Stimulated activated naive CD8-positive, alpha-beta T cell treated with anti-CD3 and anti-CD28 coated beads, Interleukin-15, Interleukin-2, amounts not matched to agents 100 ng/mL and 50 ng/mL, for 24 hours (primary cell): ENCODE measurements around the gene A4GALT.

Experiments
- H3K27ac Mint-ChIP-seq: one replicate; pipeline ENCODE4 v1.8.0; 2021; ENCODE audit warnings: mild to moderate bottlenecking, mixed read lengths
- H3K27me3 Mint-ChIP-seq: one replicate; pipeline ENCODE4 v1.8.0; 2021; ENCODE audit warnings: mixed read lengths
- H3K36me3 Mint-ChIP-seq: one replicate; pipeline ENCODE4 v1.8.0; 2021; ENCODE audit warnings: low read depth, mixed read lengths
- H3K4me1 Mint-ChIP-seq: one replicate; pipeline ENCODE4 v1.8.0; 2021; ENCODE audit warnings: low read depth, mixed read lengths
- H3K4me3 Mint-ChIP-seq: one replicate; pipeline ENCODE4 v1.8.0; 2021; ENCODE audit warnings: mild to moderate bottlenecking, mixed read lengths
- H3K9me3 Mint-ChIP-seq: one replicate; pipeline ENCODE4 v1.8.0; 2021; ENCODE audit warnings: mixed read lengths

A4GALT gene

GRCh38 chr22:42664976-42665831 is 55.5 kb downstream of the A4GALT start:
- Mint-ChIP-seq H3K4me1 (peaks cover 4% of the 10 kb centered on the region), H3K36me3 (no peaks in the 10 kb centered on the region), H3K27ac (peak overlapping the region; percentile 51), H3K4me3 (no peak overlapping the region), H3K9me3 (no peaks in the 10 kb centered on the region), H3K27me3 (peaks cover 5% of the 10 kb centered on the region)

GRCh38 chr22:42661985-42662831 is 58.5 kb downstream of the A4GALT start:
- H3K9me3 Mint-ChIP-seq: no peaks in the 10 kb centered on the region
- H3K27me3 Mint-ChIP-seq: peaks cover 5% of the 10 kb centered on the region
- H3K4me3 Mint-ChIP-seq: peak overlapping the region; percentile 57
- peaks cover 9% of the 10 kb centered on the region for H3K4me1 Mint-ChIP-seq
- no peaks in the 10 kb centered on the region for H3K36me3 Mint-ChIP-seq
- no peak overlapping the region for H3K27ac Mint-ChIP-seq

- no peak overlapping the region for H3K4me3 Mint-ChIP-seq
- no peaks in the 10 kb centered on the region for H3K27me3 Mint-ChIP-seq
- no peak overlapping the region for H3K27ac Mint-ChIP-seq
- no peaks in the 10 kb centered on the region for H3K9me3 Mint-ChIP-seq
- no peaks in the 10 kb centered on the region for H3K36me3 Mint-ChIP-seq
- peaks cover 5% of the 10 kb centered on the region for H3K4me1 Mint-ChIP-seq
Measured at GRCh38 chr22:42656578-42656977, 64.1 kb downstream of the A4GALT start.

- H3K27ac Mint-ChIP-seq: no peak overlapping the region
Measured at GRCh38 chr22:42655693-42656092, 65.0 kb downstream of the A4GALT start.

DNA sequence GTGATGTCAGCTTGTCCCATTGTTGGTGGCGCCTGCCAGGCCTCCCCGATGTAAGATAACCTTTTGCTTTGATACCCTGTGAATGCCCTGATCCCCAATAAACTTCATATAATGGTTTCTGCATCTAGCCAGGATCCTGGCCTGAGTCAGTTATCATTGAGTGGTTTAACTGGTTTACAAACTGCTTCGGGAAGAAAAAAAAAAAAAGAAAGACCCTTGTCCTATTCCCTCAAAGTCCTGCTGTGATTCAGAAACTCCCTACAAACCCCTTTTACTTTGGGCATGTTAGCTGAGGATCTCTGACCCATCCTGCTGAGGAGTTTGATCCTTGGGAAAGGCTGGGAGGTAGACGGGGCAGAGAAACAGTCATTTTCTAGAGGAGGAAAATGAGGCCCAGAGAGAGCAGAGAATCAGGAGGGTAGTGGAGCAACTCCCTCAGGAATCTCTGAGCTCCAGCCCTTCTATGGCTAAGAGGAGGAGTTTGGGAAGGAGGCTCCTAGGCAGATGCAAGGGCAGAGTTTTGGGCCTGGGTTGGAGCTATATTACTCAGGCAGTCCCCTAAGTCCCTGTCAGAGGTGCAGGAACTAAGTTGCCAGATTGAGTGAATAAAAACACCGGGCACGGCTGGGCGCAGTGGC is 66.1 kb downstream of the A4GALT start:
- Mint-ChIP-seq H3K9me3 (no peaks in the 10 kb centered on the region), H3K27me3 (no peaks in the 10 kb centered on the region), H3K4me1 (peaks cover 5% of the 10 kb centered on the region), H3K36me3 (no peaks in the 10 kb centered on the region), H3K27ac (no peak overlapping the region), H3K4me3 (no peak overlapping the region)

More at GRCh38 chr22:42655693-42656092, 65.0 kb downstream of the A4GALT start:
- H3K9me3 Mint-ChIP-seq: no peaks in the 10 kb centered on the region
- no peak overlapping the region for H3K4me3 Mint-ChIP-seq
- no peaks in the 10 kb centered on the region for H3K27me3 Mint-ChIP-seq
- peaks cover 5% of the 10 kb centered on the region for H3K4me1 Mint-ChIP-seq
- no peaks in the 10 kb centered on the region for H3K36me3 Mint-ChIP-seq

DNA sequence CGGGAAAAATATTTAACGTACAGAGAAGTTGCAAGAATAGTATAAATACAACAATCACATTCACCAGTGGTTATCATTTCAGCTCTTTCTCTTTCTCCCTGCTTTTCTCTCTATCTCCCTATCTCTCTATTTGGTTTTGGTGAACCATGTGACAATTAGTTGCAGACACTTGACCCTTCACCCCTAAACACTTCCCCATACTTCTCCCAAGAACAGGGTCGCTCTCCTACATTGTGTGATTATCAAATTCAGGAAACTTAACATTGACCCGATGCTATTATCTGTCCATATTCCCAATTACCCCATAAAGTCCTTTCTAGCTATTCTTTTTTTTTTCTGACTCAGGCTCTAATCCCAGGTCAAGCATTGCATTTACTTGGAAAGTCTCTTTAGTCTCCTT is 66.7 kb downstream of the A4GALT start:
- H3K27me3 Mint-ChIP-seq: no peaks in the 10 kb centered on the region
- no peak overlapping the region for H3K4me3 Mint-ChIP-seq
- H3K27ac Mint-ChIP-seq: no peak overlapping the region

DNA sequence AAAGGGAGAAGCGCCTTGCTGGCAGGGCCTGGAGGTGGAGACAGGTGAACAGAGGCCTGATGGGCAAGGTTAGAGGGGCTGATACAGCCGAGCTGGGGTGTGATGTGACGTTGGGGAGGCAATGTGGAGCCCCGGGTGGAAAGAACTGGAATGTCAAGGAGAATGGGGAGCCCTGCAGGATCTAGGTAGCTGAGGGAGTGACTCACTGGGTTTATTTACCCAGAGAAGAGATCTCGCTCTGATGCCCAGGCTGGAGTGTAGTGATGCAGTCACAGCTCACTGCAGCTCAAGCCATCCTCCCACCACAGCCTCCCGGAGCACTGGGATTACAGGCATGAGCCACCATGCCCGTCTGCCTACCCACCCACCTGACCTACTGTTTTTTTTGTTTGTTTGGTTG is 69.5 kb downstream of the A4GALT start:
- Mint-ChIP-seq H3K4me1 (peaks cover 21% of the 10 kb centered on the region), H3K9me3 (no peaks in the 10 kb centered on the region), H3K36me3 (peaks cover 4% of the 10 kb centered on the region), H3K4me3 (peak overlapping the region; percentile 26), H3K27me3 (no peaks in the 10 kb centered on the region), H3K27ac (no peak overlapping the region)

More for the DNA sequence above, 66.7 kb downstream of the A4GALT start:
- H3K9me3 Mint-ChIP-seq: no peaks in the 10 kb centered on the region
- H3K36me3 Mint-ChIP-seq: no peaks in the 10 kb centered on the region
- peaks cover 5% of the 10 kb centered on the region for H3K4me1 Mint-ChIP-seq

GRCh38 chr22:42649246-42650099 is 71.2 kb downstream of the A4GALT start, which contains the start of gene CYB5R3:
CYB5R3 (minus strand) TSS chr22:42649392; CDS start chr22:42649315, 77 bp downstream.
- no peaks in the 10 kb centered on the region for H3K27me3 Mint-ChIP-seq
- H3K4me3 Mint-ChIP-seq: peak within 1 kb of the TSS; percentile 95
- peak within 1 kb of the TSS; percentile 95 for H3K27ac Mint-ChIP-seq
- H3K9me3 Mint-ChIP-seq: no peaks in the 10 kb centered on the region
- H3K36me3 Mint-ChIP-seq: peaks cover 4% of the 10 kb centered on the region
- peaks cover 36% of the 10 kb centered on the region for H3K4me1 Mint-ChIP-seq

DNA sequence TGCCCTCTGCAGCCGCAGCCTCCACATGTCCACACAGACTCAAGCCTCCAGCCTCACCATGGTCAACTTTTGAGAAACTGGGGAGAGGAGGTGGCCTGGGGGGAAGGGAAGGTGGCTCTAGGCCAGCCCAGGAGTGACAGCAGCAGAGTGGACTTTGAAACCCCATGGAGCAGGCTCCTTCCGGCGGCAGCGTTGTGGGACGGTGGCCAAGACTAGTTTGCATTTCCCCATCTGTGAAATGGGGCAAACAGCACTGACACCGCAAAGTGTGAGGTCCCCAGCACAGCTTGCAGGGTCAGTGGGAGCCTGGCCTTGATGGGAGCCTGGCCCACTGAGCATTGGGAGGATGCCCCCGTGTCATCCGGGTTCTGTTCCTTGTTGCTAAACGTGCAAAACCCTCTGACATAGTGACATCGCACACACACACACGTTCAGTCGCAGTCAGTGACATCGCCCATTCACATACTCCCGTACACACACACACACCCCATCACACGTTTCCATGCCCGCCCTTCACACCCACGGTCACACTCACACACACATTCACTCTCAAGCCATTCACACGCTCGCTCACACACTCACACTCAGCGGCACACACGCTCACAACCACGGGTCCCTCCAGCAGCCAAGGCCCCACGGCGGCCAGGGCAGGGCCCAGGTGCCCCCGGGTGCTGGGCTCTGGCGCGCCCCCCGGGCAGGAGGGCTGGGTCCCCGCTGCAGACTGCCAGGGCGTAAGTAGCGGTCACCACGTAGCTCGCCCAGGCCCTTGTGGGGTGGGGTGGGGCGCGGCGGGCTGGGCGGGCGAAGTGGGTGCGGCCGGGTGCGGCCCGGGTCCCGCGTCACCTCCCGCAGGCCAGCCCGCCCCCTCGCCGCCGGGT is 72.1 kb downstream of the A4GALT start:
- Mint-ChIP-seq H3K9me3 (no peaks in the 10 kb centered on the region), H3K27me3 (no peaks in the 10 kb centered on the region), H3K4me1 (peaks cover 41% of the 10 kb centered on the region), H3K4me3 (peak overlapping the region; percentile 95), H3K27ac (peak overlapping the region; percentile 95), H3K36me3 (peaks cover 4% of the 10 kb centered on the region)

GRCh38 chr22:42648017-42648367 is 72.7 kb downstream of the A4GALT start:
- H3K27ac Mint-ChIP-seq: peak overlapping the region; percentile 34

DNA sequence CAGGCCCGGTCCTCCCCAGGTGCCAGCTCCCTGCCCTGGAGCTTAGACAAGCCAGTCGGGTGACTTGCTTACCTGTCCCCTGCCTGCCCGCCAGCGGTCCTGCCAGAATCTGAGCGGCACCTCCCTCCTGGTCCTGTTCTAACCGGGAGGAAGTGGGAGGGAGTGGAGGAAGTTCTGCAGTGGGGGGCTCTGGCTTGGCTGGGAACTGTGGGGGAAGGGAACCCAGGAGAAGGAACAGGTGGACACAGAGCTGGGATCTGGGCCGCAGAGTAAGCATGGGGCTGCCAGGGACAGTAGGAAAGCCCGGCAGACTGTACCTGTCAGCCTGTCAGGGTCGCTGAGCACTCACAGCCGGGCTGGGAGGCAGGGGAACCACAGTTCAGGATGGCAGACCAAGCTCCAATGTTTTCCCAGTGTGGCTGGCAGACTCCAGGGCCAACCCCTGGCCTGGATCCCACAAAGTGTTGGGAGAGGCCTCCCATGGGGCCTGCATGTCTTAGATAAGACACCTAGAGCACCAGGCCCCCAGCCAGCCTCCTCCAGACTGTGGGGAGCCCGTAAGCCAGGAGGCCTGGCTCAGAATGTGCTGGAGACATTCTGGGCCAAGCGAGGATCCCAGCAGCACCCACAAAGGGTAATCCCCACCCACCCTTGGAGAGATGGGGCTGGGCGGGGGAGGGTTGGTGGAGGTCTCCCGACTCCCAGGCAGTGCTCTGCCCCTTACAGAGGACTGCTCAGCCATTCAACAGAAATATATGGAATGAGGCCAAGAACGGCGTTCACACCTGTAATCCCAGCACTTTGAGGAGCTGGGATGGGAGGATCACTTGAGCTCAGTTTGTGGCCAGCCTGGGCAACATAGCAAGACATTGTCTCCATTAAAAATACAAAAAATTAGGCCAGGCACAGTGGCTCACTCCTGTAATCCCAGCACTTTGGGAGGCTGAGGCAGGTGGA is 73.8 kb downstream of the A4GALT start:
- Mint-ChIP-seq H3K27ac (no peak overlapping the region), H3K4me3 (peak overlapping the region; percentile 95), H3K4me1 (peaks cover 41% of the 10 kb centered on the region), H3K36me3 (peaks cover 4% of the 10 kb centered on the region), H3K9me3 (no peaks in the 10 kb centered on the region), H3K27me3 (no peaks in the 10 kb centered on the region)

More at GRCh38 chr22:42648017-42648367, 72.7 kb downstream of the A4GALT start:
- peaks cover 4% of the 10 kb centered on the region for H3K36me3 Mint-ChIP-seq
- H3K4me1 Mint-ChIP-seq: peaks cover 41% of the 10 kb centered on the region
- no peaks in the 10 kb centered on the region for H3K9me3 Mint-ChIP-seq
- H3K27me3 Mint-ChIP-seq: no peaks in the 10 kb centered on the region
- H3K4me3 Mint-ChIP-seq: peak overlapping the region; percentile 95

GRCh38 chr22:42645938-42646568 is 74.6 kb downstream of the A4GALT start:
- Mint-ChIP-seq H3K27me3 (no peaks in the 10 kb centered on the region), H3K4me1 (peaks cover 41% of the 10 kb centered on the region), H3K36me3 (peaks cover 4% of the 10 kb centered on the region), H3K4me3 (no peak overlapping the region), H3K27ac (peak overlapping the region; percentile 52), H3K9me3 (no peaks in the 10 kb centered on the region)
